Measurements from ENCODE around the gene RGS6.

RGS6 gene

GRCh38 chr14:72063761-72064282 lies 131.6 kb downstream of the RGS6 start:
- H2AFZ ChIP-seq (ENCODE audit: low read depth) = no peak overlapping the region
- H3K4me3 ChIP-seq (IDR thresholded peaks at IDR 0.05; ENCODE audit: insufficient read depth, low read depth, low read length) = no peak overlapping the region
- H3K79me2 ChIP-seq (ENCODE audit: insufficient read depth, low read depth) = no peaks in the 10 kb centered on the region

GRCh38 chr14:72064501-72064900 lies 132.3 kb downstream of the RGS6 start:
- H3K9ac ChIP-seq = no peak overlapping the region
- no peaks in the 10 kb centered on the region for H3K36me3 ChIP-seq (ENCODE audit: insufficient read depth)
- no peak overlapping the region for H3K4me2 ChIP-seq
- no peak overlapping the region for H3K4me3 ChIP-seq (IDR thresholded peaks at IDR 0.05; ENCODE audit: insufficient read depth, low read depth, low read length)
- H3K27me3 ChIP-seq (ENCODE audit: insufficient read depth, low read depth) = no peaks in the 10 kb centered on the region
- H3K4me1 ChIP-seq (ENCODE audit: low read depth, poor library complexity, severe bottlenecking) = no peaks in the 10 kb centered on the region
- no peak for TF ChIP-seq CTCF (conservative IDR thresholded peaks at IDR 0.05; ENCODE audit: low read depth, low read length)
- H3K27ac ChIP-seq = no peak overlapping the region
- H2AFZ ChIP-seq (ENCODE audit: low read depth) = no peak overlapping the region
- H3K79me2 ChIP-seq (ENCODE audit: insufficient read depth, low read depth) = no peaks in the 10 kb centered on the region
- no peaks in the 10 kb centered on the region for H4K20me1 ChIP-seq (ENCODE audit: insufficient read depth)

More at GRCh38 chr14:72063761-72064282, 131.6 kb downstream of the RGS6 start:
- H3K36me3 ChIP-seq (ENCODE audit: insufficient read depth) = no peaks in the 10 kb centered on the region
- no peaks in the 10 kb centered on the region for H4K20me1 ChIP-seq (ENCODE audit: insufficient read depth)
- H3K27me3 ChIP-seq (ENCODE audit: insufficient read depth, low read depth) = no peaks in the 10 kb centered on the region
- no peaks in the 10 kb centered on the region for H3K4me1 ChIP-seq (ENCODE audit: low read depth, poor library complexity, severe bottlenecking)
- no peak overlapping the region for H3K27ac ChIP-seq
- no peak for TF ChIP-seq CTCF (conservative IDR thresholded peaks at IDR 0.05; ENCODE audit: low read depth, low read length)
- no peak overlapping the region for H3K4me2 ChIP-seq
- H3K9ac ChIP-seq = no peak overlapping the region

- H3K9ac ChIP-seq = no peak overlapping the region
- H3K4me2 ChIP-seq = no peak overlapping the region
- TF ChIP-seq CTCF (conservative IDR thresholded peaks at IDR 0.05; ENCODE audit: low read depth, low read length) = no peak
- no peaks in the 10 kb centered on the region for H4K20me1 ChIP-seq (ENCODE audit: insufficient read depth)
- no peak overlapping the region for H3K27ac ChIP-seq
- H3K4me1 ChIP-seq (ENCODE audit: low read depth, poor library complexity, severe bottlenecking) = no peaks in the 10 kb centered on the region
- no peak overlapping the region for H3K4me3 ChIP-seq (IDR thresholded peaks at IDR 0.05; ENCODE audit: insufficient read depth, low read depth, low read length)
- H3K27me3 ChIP-seq (ENCODE audit: insufficient read depth, low read depth) = no peaks in the 10 kb centered on the region
- no peaks in the 10 kb centered on the region for H3K36me3 ChIP-seq (ENCODE audit: insufficient read depth)
- no peaks in the 10 kb centered on the region for H3K79me2 ChIP-seq (ENCODE audit: insufficient read depth, low read depth)
- H2AFZ ChIP-seq (ENCODE audit: low read depth) = no peak overlapping the region
These were observed 138.2 kb downstream of the RGS6 start for GRCh38 chr14:72070458-72070857.

- Histone ChIP-seq H3K79me2 (ENCODE audit: insufficient read depth, low read depth) (no peaks in the 10 kb centered on the region), H3K4me2 (no peak overlapping the region), H3K36me3 (ENCODE audit: insufficient read depth) (no peaks in the 10 kb centered on the region), H3K27me3 (ENCODE audit: insufficient read depth, low read depth) (no peaks in the 10 kb centered on the region), H3K27ac (no peak overlapping the region), H3K9ac (no peak overlapping the region), H3K4me3 (IDR thresholded peaks at IDR 0.05; ENCODE audit: insufficient read depth, low read depth, low read length) (no peak overlapping the region), H2AFZ (ENCODE audit: low read depth) (no peak overlapping the region), H3K4me1 (ENCODE audit: low read depth, poor library complexity, severe bottlenecking) (no peaks in the 10 kb centered on the region), H4K20me1 (ENCODE audit: insufficient read depth) (no peaks in the 10 kb centered on the region)
- TF ChIP-seq CTCF (conservative IDR thresholded peaks at IDR 0.05; ENCODE audit: low read depth, low read length) = no peak
These were observed 143.6 kb downstream of the RGS6 start for GRCh38 chr14:72075649-72076334.
